GM19099 (cell line): ENCODE results near the gene CLEC20A.

Source experiments
- POLR2A ChIP-seq: IDR thresholded peaks from 3 replicates; pipeline ENCODE4 v1.6.1; 2011; ENCODE audit warnings: low read depth; ENCODE audit not compliant: insufficient read length; ENCODE audit errors: extremely low read depth

Gene CLEC20A

GRCh38 chr1:178493301-178493741 lies 3.4 kb downstream of the CLEC20A start:
- no peak for TF ChIP-seq POLR2A

DNA sequence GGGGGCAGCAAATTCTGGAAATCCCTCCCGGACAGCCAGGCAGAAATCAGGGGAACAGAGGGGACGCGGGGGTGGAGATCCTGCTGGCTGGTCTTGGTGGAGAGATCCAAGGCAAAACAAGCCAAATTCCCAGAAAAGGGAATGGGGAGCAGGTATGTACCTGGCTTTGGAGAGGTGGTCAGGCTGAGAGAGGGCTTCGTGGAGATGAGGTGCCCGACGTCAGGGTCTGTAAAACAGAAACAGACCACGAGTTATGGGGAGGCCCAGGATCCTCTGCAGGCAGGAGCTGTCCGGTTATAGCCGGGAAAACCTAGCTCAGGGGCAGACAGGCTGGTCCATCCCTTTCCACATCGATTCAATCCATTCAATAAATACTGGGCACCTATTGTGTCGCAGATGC lies 4.4 kb downstream of the CLEC20A start:
- TF ChIP-seq POLR2A, result no peak

DNA sequence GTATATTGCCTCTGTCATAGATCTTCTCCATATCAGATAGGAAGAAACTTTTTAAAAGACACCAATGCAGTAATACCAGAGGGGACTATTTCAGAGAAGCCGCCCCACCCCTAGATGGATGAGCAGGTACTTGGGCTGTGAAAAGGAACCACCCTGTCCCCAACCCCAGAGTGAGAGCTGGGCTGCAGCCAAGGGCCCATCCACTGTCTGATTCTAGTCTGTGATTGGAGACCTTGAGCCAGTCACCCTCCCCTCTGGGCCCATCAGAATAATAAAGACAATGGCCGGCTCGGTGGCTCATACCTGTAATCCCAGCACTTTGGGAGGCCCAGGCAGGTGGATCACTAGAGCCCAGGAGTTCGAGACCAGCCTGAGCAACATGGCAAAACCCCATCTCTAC lies 5.0 kb downstream of the CLEC20A start:
- TF ChIP-seq POLR2A, result no peak

GRCh38 chr1:178490967-178491366 lies 5.8 kb downstream of the CLEC20A start:
- no peak for TF ChIP-seq POLR2A

DNA sequence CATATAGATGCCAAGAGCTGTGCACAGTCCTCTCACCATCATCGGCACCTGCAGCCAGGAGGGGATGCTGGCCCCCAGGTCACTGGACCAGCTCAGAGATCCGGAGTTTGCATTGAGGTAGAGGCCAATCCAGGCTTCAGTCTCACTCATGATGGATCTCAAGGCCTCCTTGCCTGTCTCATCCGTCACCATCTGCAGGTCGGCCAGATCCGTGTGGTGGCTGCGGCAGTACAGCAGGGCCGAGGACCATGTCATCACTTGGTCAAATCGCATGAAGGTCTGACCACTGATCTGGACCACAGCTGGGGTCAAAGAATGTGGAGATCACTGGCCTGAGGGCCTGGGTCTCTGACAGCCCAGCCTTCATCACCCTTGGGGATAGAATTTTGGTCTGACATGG lies 6.6 kb downstream of the CLEC20A start:
- TF ChIP-seq POLR2A, result no peak

GRCh38 chr1:178489399-178489798 lies 7.4 kb downstream of the CLEC20A start:
- TF ChIP-seq POLR2A, result no peak

DNA sequence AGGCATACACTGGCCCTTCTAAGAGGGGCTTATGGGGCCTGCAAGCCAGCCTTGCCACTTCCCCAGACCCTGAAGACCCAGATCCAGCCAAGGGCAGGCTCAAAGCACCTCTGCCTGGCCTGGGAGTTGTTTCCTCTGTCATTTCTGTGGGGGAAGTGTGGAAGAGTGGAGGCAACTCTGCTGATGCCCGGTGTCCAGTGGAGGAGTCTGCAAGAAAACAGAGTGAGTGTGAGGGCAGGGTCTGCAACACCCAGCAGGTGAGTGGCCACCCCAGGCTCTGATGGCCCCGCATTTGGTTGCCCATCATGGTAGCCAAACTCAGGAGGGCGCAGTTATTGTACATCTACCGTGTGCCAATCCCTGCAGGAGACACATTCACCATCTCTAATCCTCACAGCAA lies 8.4 kb downstream of the CLEC20A start:
- TF ChIP-seq POLR2A, result no peak

DNA sequence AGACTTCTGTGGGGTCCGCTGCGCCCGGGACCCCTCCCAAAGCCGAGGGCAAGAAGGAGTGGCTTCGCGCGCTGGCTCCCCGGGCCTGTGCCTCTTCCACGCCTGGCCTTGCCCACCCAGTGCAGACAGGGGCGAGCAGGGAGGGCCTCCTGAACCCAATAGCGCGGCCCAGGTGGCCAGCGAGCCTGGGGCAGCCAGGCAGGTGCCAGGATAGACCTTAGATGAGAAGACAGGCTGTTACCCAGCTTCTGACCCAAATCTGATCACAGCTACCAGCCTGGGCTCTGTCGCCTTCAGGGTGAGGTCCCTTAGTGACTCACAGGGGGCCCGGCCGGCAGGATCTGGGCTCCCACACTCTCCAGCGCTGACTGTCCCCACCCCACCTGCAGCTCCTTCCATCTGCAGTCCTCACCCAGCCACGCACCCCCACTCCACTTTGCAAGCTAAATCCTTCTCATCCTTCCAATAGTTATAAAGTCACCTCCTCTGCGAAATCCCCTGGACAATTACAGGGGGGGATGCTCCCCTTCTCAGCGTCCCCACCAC lies 9.6 kb downstream of the CLEC20A start:
- TF ChIP-seq POLR2A, result no peak

DNA sequence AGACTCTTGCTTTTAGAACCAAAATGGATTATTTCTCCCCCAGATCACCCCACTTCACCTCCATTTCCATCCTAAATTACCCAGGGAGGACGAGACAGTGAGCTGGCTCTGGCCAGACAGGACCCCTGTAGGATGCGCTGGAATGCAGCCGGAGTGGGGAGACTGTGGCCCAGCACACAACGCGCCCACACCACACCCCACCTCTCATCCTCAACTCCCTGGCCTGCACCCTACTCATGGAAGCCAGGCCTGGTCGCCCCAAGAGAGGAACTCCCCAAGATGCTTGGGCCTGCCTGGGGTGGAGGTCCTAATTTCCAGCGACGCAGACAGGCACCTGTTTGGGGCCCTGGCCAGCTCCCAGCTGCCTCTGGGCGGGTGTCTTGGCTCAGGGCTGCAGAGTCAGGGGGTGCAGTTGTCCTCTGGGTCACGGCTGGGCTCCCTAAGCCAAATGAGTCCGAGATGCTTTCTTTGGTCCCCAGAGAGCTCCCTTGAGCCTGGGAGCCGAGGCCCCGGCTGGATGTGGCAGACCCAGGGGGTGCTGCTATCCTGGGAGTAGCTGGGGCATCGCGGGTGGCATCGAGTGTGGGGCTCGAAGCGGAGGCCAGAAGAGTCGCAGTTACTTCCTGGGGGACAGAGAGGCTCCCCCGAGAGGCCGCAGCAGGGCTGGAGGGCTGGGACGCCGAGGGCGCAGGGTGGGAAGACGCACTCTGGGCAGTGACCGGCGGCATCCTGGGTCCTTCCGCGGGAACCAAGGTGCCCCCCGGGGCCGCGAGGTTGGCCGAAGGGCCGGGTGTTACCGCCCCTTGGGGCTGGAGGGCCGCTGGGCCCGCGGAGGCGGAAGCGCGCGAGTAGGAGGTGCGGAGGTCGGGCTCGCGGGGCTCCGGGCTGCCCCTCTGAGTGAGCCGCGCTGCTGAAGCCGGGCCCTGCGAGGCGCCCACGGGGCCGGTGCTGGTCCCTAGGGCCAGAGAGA lies 10.4 kb downstream of the CLEC20A start:
- TF ChIP-seq POLR2A, result no peak

- no peak for TF ChIP-seq POLR2A
Measured at GRCh38 chr1:178485541-178485981, 11.2 kb downstream of the CLEC20A start.

DNA sequence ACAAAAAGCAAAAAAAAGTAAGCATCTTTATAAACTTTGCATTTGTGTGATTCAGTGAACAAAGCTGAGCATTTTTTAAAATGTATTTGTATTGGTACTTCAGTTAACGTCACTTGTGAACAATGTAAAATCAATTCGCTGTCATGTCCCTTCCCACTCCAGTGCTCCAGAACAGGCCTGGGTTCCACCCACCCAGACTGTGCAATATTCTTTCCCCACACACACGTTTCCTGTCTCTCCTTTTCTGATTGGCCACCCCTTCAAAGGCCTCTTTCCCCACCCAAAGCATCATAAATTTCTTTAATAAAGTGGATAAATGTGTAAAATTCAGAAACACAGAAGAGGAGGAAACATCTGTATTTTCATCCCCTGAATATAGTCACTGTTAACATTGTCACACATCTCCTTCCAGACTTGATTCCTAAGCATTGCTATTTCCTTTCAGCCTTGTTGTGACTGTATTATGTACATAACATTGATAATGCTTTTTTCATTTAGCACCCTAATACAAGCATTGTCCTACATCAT lies 12.0 kb downstream of the CLEC20A start:
- TF ChIP-seq POLR2A, result no peak

DNA sequence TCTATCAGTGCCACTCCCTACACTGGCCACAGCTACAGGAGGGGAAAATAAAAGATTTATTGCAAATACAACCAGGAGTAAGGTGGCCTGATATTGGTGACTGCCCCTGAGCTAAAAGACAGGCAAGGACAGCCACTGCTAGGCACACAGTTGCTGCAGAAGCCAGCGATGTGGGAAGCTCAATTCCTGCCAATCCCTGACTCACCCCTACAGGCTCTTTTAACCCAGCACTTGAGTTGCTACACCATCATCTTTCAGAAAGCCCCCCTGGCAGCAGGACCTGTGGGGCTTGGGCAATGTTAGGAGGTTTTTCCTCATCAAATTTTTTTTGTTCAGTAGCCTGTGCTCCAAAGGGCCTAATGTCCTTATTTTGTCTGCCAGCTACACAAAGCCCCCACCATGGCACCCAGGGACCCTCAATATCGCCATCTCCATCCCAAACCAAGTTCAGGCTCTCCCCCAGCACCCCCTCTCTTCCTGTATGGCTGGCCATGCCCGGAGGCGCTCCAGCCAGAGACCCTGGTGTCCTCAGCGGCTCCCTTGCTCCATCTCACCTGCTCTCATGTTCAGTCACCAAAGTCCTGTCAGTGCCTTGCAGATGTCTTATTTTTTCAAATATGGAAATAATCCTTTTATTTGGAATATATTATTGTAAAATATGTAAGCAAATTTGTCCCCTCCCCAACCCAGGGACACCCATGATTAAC lies 13.4 kb downstream of the CLEC20A start:
- no peak for TF ChIP-seq POLR2A

DNA sequence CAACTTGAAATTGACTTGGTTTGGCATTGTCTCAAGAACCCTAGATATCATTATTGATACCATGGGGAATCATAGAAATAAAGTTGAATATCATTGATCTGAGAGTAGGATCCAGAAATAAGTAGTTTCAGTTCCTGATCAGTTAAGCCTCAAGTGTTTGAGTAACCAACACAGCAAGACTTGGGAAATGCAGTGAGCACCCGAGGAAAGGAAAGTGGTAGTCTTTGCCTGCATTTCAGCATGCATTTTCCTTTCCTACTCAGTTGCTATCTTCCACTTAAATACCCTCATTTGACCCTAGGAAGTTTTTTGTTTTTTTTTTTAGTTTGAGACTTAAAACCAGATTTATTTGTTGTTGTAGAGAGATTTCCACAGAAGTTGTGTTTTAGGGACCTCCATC lies 18.9 kb downstream of the CLEC20A start:
- no peak for TF ChIP-seq POLR2A

DNA sequence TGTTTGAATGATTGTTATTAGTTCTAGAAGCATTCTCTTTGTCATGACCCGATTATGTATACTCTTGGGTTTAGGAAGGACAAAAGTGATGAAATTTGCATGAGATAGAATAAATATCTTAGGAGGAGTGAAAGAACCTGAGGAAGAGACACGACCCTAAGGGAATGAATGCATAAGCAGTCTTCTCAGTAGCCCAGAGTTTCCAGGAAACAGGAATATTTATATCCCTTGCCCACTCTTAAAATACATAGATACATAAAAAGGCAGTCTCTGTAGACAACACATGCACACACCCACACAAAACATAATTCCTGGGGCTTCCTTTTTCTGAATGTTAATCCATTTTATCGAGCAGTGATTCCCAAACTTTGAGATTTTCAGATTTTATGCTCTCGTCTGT lies 19.4 kb downstream of the CLEC20A start:
- TF ChIP-seq POLR2A, result no peak

DNA sequence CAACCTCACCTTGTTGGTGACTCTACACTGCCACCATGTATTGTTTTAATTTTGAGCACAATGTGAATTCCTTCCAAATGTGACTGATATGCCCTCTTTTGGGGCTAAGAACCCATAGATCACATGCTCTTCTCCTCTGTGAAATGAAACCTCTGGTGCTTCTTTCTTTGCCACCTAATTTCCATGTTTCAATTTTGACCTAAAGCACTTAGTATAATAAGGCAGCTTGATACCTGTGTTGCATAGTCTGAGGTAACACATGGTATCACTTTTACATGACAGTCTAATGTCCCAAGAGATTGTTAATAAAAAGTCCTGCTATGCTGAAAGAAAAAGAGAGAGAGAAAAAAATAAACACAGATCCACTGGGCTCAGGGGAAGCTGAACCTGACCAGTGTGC lies 24.2 kb downstream of the CLEC20A start:
- TF ChIP-seq POLR2A, result no peak
